Measurements from ENCODE around the gene REG1B.

DNA sequence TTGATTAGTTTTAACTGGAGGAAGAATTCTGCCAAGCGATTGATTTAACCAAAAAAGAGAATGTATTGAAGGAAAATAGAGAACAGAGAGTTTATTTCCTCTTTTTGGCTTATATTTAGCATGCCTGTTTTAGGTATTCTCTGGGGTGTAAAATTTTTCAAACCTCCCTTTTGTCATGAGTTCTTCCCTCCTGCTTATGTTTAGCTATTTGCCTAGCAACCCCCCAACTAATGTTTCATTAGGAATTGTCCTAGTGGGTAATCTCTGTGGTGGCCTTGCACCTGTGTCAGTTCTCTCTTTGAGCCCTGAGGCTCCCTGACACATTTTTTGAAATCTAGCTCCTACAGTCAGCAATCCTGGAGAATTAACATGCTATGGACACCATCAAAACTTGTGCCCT, 12.5 kb upstream of the REG1B start:
- TF ChIP-seq FOXK2 (IDR thresholded peaks at IDR 0.05) = no peak
- TF ChIP-seq NFRKB (IDR thresholded peaks at IDR 0.05) = no peak

Data from HEK293T (cell line).